Gastroesophageal sphincter (tissue), 4 donors: ENCODE data around the gene C12orf60. TPM values are rescaled to one million over a fixed set of nuclear protein-coding genes. Genes with fewer than 3 reads are reported as not detected.
A peak's percentile ranks its signal among the peaks of the same experiment; 100 is the strongest.

Experiments
- ATAC-seq: fragments of 150-250 bp; one replicate; pipeline ENCODE4 v1.9.1; 2016; ENCODE audit warnings: mild to moderate bottlenecking, moderate library complexity
- H3K27ac ChIP-seq, 4 donors: fragments of 200-600 bp; sonication (generic) in 3 of 4; 1 replicate in 3 of 4; 2 replicates in 1 of 4; pipeline ENCODE4 v1.5.1; 2016 to 2019
- H3K27me3 ChIP-seq: fragments of 200-600 bp; sonication (generic); one replicate; pipeline ENCODE4 v1.5.1; 2019
- H3K36me3 ChIP-seq, 2 donors: fragments of 200-600 bp; sonication (generic); one replicate each; pipeline ENCODE4 v1.5.1; 2019; ENCODE audit warnings: control low read depth in 1 of 2
- H3K4me1 ChIP-seq, 3 donors: fragments of 200-600 bp; sonication (generic); 1 replicate in 2 of 3; 2 replicates in 1 of 3; pipeline ENCODE4 v1.5.1; 2016 to 2019; ENCODE audit warnings: control low read depth in 2 of 3
- H3K4me3 ChIP-seq, 2 donors: fragments of 200-600 bp; sonication (generic); one replicate each; pipeline ENCODE4 v1.5.1; 2019; ENCODE audit warnings: mild to moderate bottlenecking in 1 of 2, moderate library complexity in 1 of 2
- H3K9me3 ChIP-seq, 3 donors: fragments of 200-600 bp; sonication (generic); one replicate each; pipeline ENCODE4 v1.5.1; 2017 to 2019; ENCODE audit warnings: control low read depth in 2 of 3
- CTCF ChIP-seq, 4 experiments: fragments of 200-600 bp in 2 of 4; fragments of 450-650 bp in 2 of 4; sonication (generic) in 1 of 4; IDR thresholded peaks; one replicate each; pipeline ENCODE4 v1.5.1; 2017 to 2019; ENCODE audit warnings: antibody characterized with exemption in 4 of 4, mild to moderate bottlenecking in 2 of 4, moderate library complexity in 2 of 4
- EP300 ChIP-seq: sonication (generic); formaldehyde crosslinking; IDR thresholded peaks from one replicate; pipeline ENCODE4 v1.6.1; 2017; ENCODE audit warnings: antibody characterized with exemption, mild to moderate bottlenecking
- POLR2A ChIP-seq, 2 donors: fragments of 450-650 bp; IDR thresholded peaks; one replicate each; pipeline ENCODE4 v1.6.1; 2017; ENCODE audit warnings: antibody characterized with exemption in 2 of 2, mild to moderate bottlenecking in 2 of 2, moderate library complexity in 1 of 2
- POLR2AphosphoS5 ChIP-seq: sonication (generic); formaldehyde crosslinking; IDR thresholded peaks from one replicate; pipeline ENCODE4 v1.6.1; 2017; ENCODE audit warnings: antibody characterized with exemption
- WGBS, 2 donors: methylation state at CpG; one replicate each; pipeline ENCODE4 v1.1.5; 2018; ENCODE audit warnings: low coverage in 1 of 2; 5-methylcytosine and 5-hydroxymethylcytosine counted together
- total RNA-seq, 4 donors: library from RNA; depleted of rRNA; stranded (reverse); fragments of >200 nt; gene quantifications; one replicate each; pipeline ENCODE4 v1.1.0, GENCODE V29; 2016

The C12orf60 gene
- total RNA-seq, 4 donors from 2014 or later = 0.40 to 1.5 (median 1.0) TPM

- WGBS, 2 donors = 45 to 55% methylated on average over 3 of the region's 3 CpGs
- no peak for ATAC-seq
Observed at GRCh38 chr12:14777271-14777670, 26.2 kb upstream of the C12orf60 start.

DNA sequence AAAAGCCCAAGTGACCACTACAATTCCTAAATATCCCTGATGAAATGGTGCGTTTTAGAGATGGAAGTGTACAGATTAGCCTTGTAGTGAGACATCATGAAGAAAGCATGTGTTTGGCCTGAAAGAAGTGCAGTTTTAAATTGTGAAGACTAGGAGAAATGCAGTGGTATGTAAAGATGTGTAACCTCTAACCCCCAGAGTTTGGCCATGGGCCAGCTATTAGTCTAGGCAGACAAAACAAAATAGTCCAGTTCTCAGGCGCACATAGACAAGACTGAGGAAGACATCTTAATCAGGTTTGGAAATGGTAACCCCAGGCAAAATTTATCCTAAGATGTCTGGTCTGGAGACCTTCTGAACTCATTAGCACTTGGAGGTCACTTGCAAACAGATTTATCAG lies 23.6 kb upstream of the C12orf60 start:
- ATAC-seq = no peak
- H3K4me1 ChIP-seq = peaks cover 0 to 17% (median 0%) of the 10 kb centered on the region in 3 donors
- H3K36me3 ChIP-seq = peaks cover 0 to 7% of the 10 kb centered on the region in 2 donors
- H3K27me3 ChIP-seq = no peaks in the 10 kb centered on the region
- TF ChIP-seq EP300 (no peak), CTCF (IDR thresholded peaks at IDR 0.05) (no peak), POLR2A (IDR thresholded peaks at IDR 0.05) (no peak), POLR2AphosphoS5 (no peak)
- H3K4me3 ChIP-seq = no peak overlapping the region
- H3K9me3 ChIP-seq = no peaks in the 10 kb centered on the region
- WGBS, 2 donors = 86 to 90% methylated on average over 2 of the region's 2 CpGs
- H3K27ac ChIP-seq = no peak overlapping the region

More at GRCh38 chr12:14777271-14777670, 26.2 kb upstream of the C12orf60 start:
- TF ChIP-seq POLR2A (IDR thresholded peaks at IDR 0.05) (no peak), EP300 (no peak), CTCF (IDR thresholded peaks at IDR 0.05) (no peak), POLR2AphosphoS5 (no peak)
- H3K4me1 ChIP-seq = peaks cover 0 to 25% (median 0%) of the 10 kb centered on the region in 3 donors
- H3K27ac ChIP-seq = peak overlapping the region in 1 of 4 donors; percentile 18
- H3K4me3 ChIP-seq = no peak overlapping the region
- no peaks in the 10 kb centered on the region for H3K27me3 ChIP-seq
- no peaks in the 10 kb centered on the region for H3K9me3 ChIP-seq
- H3K36me3 ChIP-seq = no peaks in the 10 kb centered on the region

DNA sequence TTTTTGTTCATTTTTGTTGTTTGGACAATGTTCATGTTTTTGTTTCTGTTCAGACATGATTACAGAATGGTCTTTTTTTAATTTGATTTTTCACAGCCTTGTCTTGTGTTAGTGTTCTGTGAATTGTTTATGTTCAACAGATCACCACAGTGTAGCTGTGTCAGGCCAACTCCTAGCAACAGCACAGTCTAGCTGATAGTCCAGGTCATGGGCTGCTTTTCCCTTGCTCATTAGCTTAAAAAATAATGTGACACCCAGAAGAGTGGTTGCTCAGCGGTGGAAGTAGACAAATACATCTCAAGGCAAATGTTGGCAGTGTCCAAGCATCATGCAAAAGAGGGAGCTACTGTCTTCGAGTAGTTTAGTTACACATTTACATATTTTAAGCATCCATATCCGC lies 22.6 kb upstream of the C12orf60 start:
- H3K4me1 ChIP-seq = peaks cover 0 to 7% (median 0%) of the 10 kb centered on the region in 3 donors
- no peak overlapping the region for H3K27ac ChIP-seq
- peaks cover 0 to 15% of the 10 kb centered on the region in 2 donors for H3K36me3 ChIP-seq
- H3K27me3 ChIP-seq = no peaks in the 10 kb centered on the region
- H3K4me3 ChIP-seq = no peak overlapping the region
- 78 to 80% methylated on average over 2 to 3 of the region's 3 CpGs for WGBS, 2 donors
- ATAC-seq = no peak
- TF ChIP-seq POLR2AphosphoS5 (no peak), CTCF (IDR thresholded peaks at IDR 0.05) (no peak), POLR2A (IDR thresholded peaks at IDR 0.05) (no peak), EP300 (no peak)
- H3K9me3 ChIP-seq = no peaks in the 10 kb centered on the region

DNA sequence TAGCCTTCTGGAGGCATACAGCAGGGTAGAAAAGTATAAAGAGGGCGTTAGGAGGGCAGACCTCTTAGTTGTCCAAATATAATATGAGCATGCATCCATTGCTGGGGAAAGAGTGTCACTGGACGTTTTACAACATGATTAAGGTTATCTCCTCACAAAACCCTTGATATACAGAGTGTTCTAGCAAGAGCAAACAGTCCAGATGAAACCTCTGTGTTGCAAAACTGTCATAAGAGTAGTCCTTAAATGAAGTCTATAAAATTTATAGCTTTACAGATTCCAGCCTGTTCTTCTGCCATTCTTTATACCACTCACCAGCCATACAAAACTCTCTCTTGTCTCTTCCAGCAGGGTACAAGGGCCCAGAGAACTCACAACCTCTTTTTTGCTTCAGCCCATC lies 21.9 kb upstream of the C12orf60 start:
- Histone ChIP-seq H3K36me3 (peaks cover under 1 to 22% of the 10 kb centered on the region in 2 donors), H3K27me3 (no peaks in the 10 kb centered on the region), H3K9me3 (no peaks in the 10 kb centered on the region), H3K27ac (no peak overlapping the region), H3K4me1 (no peaks in the 10 kb centered on the region), H3K4me3 (no peak overlapping the region)
- TF ChIP-seq POLR2AphosphoS5 (no peak), CTCF (IDR thresholded peaks at IDR 0.05) (no peak), EP300 (no peak), POLR2A (IDR thresholded peaks at IDR 0.05) (no peak)
- ATAC-seq = no peak
- WGBS, 2 donors = 57 to 70% methylated on average over 2 of the region's 2 CpGs

GRCh38 chr12:14782756-14783155 lies 20.7 kb upstream of the C12orf60 start:
- TF ChIP-seq POLR2A (IDR thresholded peaks at IDR 0.05) (no peak), EP300 (no peak), POLR2AphosphoS5 (no peak), CTCF (IDR thresholded peaks at IDR 0.05) (no peak)
- no peak for ATAC-seq

More at GRCh38 chr12:14782756-14783155, 20.7 kb upstream of the C12orf60 start:
- H3K27ac ChIP-seq = no peak overlapping the region
- H3K36me3 ChIP-seq = peaks cover 8 to 34% of the 10 kb centered on the region in 2 donors
- H3K9me3 ChIP-seq = no peaks in the 10 kb centered on the region
- no peak overlapping the region for H3K4me3 ChIP-seq
- no peaks in the 10 kb centered on the region for H3K27me3 ChIP-seq
- no peaks in the 10 kb centered on the region for H3K4me1 ChIP-seq
